Gastrocnemius medialis (tissue), 4 donors: ENCODE measurements around the gene MYL12B.

Experiments
- POLR2A ChIP-seq, 2 donors: fragments of 450-650 bp; IDR thresholded peaks; one replicate each; pipeline ENCODE4 v1.6.1; 2017; ENCODE audit warnings: antibody characterized with exemption in 2 of 2, mild to moderate bottlenecking in 2 of 2, moderate library complexity in 2 of 2
- TF ChIP-seq, protein P1 (sequence below), 5 experiments: fragments of 450-650 bp in 3 of 5; fragments of 200-600 bp in 2 of 5; sonication (generic) in 2 of 5; IDR thresholded peaks in 4 of 5; conservative IDR thresholded peaks in 1 of 5; 1 replicate in 4 of 5; 2 replicates in 1 of 5; pipeline ENCODE4 v1.5.1; 2016 to 2019; ENCODE audit warnings: antibody characterized with exemption in 5 of 5, mild to moderate bottlenecking in 3 of 5, moderate library complexity in 3 of 5

GRCh38 chr18:3255611-3256165 lies 6.2 kb upstream of the MYL12B start:
- TF ChIP-seq, protein P1, sequence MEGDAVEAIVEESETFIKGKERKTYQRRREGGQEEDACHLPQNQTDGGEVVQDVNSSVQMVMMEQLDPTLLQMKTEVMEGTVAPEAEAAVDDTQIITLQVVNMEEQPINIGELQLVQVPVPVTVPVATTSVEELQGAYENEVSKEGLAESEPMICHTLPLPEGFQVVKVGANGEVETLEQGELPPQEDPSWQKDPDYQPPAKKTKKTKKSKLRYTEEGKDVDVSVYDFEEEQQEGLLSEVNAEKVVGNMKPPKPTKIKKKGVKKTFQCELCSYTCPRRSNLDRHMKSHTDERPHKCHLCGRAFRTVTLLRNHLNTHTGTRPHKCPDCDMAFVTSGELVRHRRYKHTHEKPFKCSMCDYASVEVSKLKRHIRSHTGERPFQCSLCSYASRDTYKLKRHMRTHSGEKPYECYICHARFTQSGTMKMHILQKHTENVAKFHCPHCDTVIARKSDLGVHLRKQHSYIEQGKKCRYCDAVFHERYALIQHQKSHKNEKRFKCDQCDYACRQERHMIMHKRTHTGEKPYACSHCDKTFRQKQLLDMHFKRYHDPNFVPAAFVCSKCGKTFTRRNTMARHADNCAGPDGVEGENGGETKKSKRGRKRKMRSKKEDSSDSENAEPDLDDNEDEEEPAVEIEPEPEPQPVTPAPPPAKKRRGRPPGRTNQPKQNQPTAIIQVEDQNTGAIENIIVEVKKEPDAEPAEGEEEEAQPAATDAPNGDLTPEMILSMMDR (IDR thresholded peaks at IDR 0.05 in 4 of 5, conservative IDR thresholded peaks at IDR 0.05 in 1 of 5): no peak
- no peak for TF ChIP-seq POLR2A (IDR thresholded peaks at IDR 0.05)
